SJSA1 (cell line): ENCODE measurements around the gene KIF20B. TPM values are rescaled to one million over a fixed set of nuclear protein-coding genes. Genes with fewer than 3 reads are reported as not detected.
A peak's percentile ranks its signal among the peaks of the same experiment; 100 is the strongest.

Experiments used
- DNase-seq, 2 experiments: peaks; one replicate each; pipeline ENCODE4 v3.0.0-alpha.2; 2015 to 2020; ENCODE audit warnings: low spot score in 2 of 2, low read depth in 1 of 2
- H3K27ac ChIP-seq: fragments of 250-450 bp; sonication (Bioruptor Pico); 2 replicates; pipeline ENCODE4 v1.5.1; 2020; ENCODE audit warnings: mild to moderate bottlenecking, moderate library complexity
- H3K27me3 ChIP-seq: fragments of 250-450 bp; sonication (Bioruptor Pico); replicated peaks from 2 replicates; pipeline ENCODE4 v1.5.1; 2020; ENCODE audit warnings: mild to moderate bottlenecking, moderate library complexity
- H3K36me3 ChIP-seq: fragments of 250-450 bp; sonication (Bioruptor Pico); 2 replicates; pipeline ENCODE4 v1.5.1; 2020; ENCODE audit warnings: mild to moderate bottlenecking
- H3K4me1 ChIP-seq: fragments of 250-450 bp; sonication (Bioruptor Pico); replicated peaks from 2 replicates; pipeline ENCODE4 v1.6.1; 2021; ENCODE audit warnings: mild to moderate bottlenecking
- H3K4me3 ChIP-seq: fragments of 250-450 bp; sonication (Bioruptor Pico); 2 replicates; pipeline ENCODE4 v1.5.1; 2020; ENCODE audit warnings: mild to moderate bottlenecking
- H3K9me3 ChIP-seq: fragments of 250-450 bp; sonication (Bioruptor Pico); replicated peaks from 2 replicates; pipeline ENCODE4 v1.5.1; 2020; ENCODE audit warnings: mild to moderate bottlenecking
- total RNA-seq: library from RNA; depleted of rRNA; stranded (reverse); fragments of >200 nt; shearing (Covaris generic); gene quantifications from 2 replicates; pipeline ENCODE4 v1.2.3, GENCODE V29; 2014; rRNA removed

KIF20B gene
- 40.1 and 47.6 TPM in 2 replicates for total RNA-seq

DNA sequence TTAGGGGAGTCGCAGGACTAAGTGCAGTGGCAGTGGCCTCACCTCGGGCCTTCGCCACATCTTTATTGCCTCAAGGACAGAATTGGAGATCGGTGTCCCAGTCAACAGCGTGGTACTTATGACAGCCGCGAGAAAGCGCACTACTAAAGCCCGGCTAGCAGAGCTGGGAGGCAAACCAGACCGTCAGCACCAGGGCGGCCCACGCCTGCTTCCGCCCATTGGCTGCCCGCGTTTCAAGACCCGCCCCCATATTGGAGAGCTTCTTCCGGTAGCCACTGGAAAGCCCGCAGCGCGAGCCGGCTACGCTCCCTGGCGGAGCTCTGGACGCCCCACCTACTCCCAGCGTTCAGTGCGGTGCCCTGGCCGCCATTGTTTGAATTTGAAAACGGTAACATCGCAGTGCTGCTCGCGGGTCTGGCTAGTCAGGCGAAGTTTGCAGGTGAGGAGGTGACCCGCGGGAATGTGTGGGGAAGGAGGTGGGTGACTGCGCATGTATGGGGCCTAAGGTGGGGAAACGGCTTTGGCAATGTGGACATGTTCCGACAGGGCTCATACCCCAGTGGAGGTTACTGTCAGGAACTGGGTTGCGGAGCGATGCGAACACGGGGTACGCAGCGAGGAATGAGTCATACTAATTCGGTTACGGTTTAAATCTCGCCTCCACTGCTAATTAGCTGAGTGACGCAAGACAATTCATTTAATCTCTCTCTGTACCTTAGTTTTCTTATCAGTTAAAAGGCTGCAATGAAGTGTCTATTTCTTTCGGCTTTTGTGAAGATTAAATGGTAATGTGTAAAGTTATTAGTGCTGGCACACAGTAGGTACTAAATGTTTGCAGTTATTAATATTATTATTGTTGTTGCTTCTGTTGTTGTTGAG lies at the start of gene KIF20B:
KIF20B (plus strand) TSS at position 349 of the 879 bp plus-strand sequence. CDS start 3,705 bp downstream, outside the sequence.
- Histone ChIP-seq H3K4me3 (peak within 1 kb of the TSS; percentile 70), H3K4me1 (peaks cover 4% of the 10 kb centered on the region; the same call in 1 of the 2 replicates), H3K27me3 (no peaks in the 10 kb centered on the region), H3K36me3 (peaks cover 23% of the 10 kb centered on the region), H3K27ac (peak within 1 kb of the TSS; percentile 80), H3K9me3 (no peaks in the 10 kb centered on the region)
- peak; percentile 95 to 97 for DNase-seq

- 0 out of 2 replicates have a peak, but pooled peaks cover 2% of the 10 kb centered on the region for H3K27me3 ChIP-seq
- no peaks in the 10 kb centered on the region for H3K36me3 ChIP-seq
- H3K9me3 ChIP-seq, result no peaks in the 10 kb centered on the region
- no peak overlapping the region for H3K4me3 ChIP-seq
- H3K27ac ChIP-seq, result no peak overlapping the region
- H3K4me1 ChIP-seq, result peaks cover 15% of the 10 kb centered on the region
- DNase-seq, result no peak
Observed at GRCh38 chr10:89651916-89652573, 49.3 kb upstream of the KIF20B start.

DNA sequence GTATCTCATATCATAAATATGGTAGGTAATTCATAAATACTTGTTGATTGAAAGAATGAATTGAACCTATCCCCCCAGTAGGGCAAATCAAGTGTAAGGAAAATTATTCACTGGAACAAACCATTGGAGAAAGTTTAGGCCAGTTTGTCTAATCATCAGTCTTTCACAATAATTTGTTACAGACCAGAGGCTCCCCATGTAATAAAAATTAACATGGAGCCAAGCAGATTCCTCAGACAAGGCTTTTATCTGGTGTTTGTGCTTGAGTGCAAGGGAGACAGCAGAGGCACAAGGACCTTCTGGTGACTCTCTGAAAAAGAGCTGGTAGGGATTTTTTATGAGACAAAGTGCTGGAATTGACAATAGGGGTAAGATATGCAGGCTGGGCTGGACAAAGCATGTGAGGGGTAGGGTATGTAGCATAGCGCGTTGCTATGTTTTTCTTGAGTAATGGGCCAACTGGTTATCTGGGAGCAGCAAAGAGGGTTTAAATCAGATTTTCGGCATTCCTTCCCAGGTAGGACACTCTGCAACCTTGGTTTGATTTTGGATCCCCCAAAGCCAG lies 48.5 kb upstream of the KIF20B start:
- H3K4me3 ChIP-seq, result no peak overlapping the region
- H3K27me3 ChIP-seq, result 0 out of 2 replicates have a peak, but pooled peaks cover 2% of the 10 kb centered on the region
- H3K9me3 ChIP-seq, result no peaks in the 10 kb centered on the region
- no peaks in the 10 kb centered on the region for H3K36me3 ChIP-seq
- no peak for DNase-seq
- H3K27ac ChIP-seq, result no peak overlapping the region
- peaks cover 15% of the 10 kb centered on the region for H3K4me1 ChIP-seq

DNA sequence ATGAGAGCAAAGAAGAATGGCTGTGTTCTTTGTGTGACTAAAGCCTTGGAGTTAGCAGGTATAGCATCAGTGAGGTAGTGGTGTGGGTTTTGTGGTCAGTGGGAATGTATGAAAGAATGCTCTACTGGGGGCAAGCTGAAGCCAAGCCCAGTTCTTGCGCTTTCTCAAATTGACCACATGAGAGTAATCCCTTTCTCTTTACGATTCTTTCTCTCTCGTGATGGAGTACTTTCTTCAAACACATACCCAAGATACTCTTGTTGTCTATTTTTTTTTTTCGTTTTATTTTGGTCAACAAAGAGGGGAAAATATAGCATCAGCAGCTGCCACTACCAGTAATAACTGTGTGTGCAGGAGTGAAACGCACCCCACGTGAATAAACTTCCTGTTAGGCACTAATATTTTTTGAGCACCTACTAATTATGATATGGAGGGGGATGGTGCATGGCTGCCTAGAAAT lies 48.0 kb upstream of the KIF20B start:
- peaks cover 15% of the 10 kb centered on the region for H3K4me1 ChIP-seq
- H3K27ac ChIP-seq, result no peak overlapping the region
- DNase-seq, result peak; percentile 51 to 56
- 0 out of 2 replicates have a peak, but pooled peaks cover 2% of the 10 kb centered on the region for H3K27me3 ChIP-seq
- H3K4me3 ChIP-seq, result no peak overlapping the region
- H3K36me3 ChIP-seq, result no peaks in the 10 kb centered on the region
- H3K9me3 ChIP-seq, result no peaks in the 10 kb centered on the region

DNA sequence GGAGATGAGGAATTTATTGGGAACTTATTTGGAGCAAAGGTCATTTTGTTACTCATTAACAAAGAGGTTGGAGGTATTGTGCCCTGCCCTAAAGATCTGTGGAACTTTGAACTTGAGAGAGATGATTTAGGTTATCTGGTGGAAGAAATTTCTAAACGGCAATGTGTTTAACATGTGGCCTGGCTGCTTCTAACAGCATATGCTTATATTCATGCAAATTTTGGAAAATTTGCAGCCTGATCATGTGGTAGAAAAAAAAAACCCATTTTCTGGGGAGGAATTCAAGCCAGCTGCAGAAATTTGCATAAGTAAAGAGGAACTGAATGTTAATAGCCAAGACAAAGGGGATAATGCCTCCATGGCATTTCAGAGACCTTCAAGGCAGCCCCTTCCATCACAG lies 45.7 kb upstream of the KIF20B start:
- no peak for DNase-seq
- H3K4me3 ChIP-seq, result no peak overlapping the region
- 0 out of 2 replicates have a peak, but pooled peaks cover 2% of the 10 kb centered on the region for H3K27me3 ChIP-seq
- H3K27ac ChIP-seq, result no peak overlapping the region
- H3K9me3 ChIP-seq, result no peaks in the 10 kb centered on the region
- H3K36me3 ChIP-seq, result no peaks in the 10 kb centered on the region
- peaks cover 19% of the 10 kb centered on the region for H3K4me1 ChIP-seq

GRCh38 chr10:89657302-89657701 lies 44.1 kb upstream of the KIF20B start:
- 0 out of 2 replicates have a peak, but pooled peaks cover 2% of the 10 kb centered on the region for H3K27me3 ChIP-seq
- H3K9me3 ChIP-seq, result no peaks in the 10 kb centered on the region
- H3K36me3 ChIP-seq, result no peaks in the 10 kb centered on the region
- no peak for DNase-seq
- peaks cover 19% of the 10 kb centered on the region for H3K4me1 ChIP-seq
- no peak overlapping the region for H3K4me3 ChIP-seq
- H3K27ac ChIP-seq, result no peak overlapping the region

DNA sequence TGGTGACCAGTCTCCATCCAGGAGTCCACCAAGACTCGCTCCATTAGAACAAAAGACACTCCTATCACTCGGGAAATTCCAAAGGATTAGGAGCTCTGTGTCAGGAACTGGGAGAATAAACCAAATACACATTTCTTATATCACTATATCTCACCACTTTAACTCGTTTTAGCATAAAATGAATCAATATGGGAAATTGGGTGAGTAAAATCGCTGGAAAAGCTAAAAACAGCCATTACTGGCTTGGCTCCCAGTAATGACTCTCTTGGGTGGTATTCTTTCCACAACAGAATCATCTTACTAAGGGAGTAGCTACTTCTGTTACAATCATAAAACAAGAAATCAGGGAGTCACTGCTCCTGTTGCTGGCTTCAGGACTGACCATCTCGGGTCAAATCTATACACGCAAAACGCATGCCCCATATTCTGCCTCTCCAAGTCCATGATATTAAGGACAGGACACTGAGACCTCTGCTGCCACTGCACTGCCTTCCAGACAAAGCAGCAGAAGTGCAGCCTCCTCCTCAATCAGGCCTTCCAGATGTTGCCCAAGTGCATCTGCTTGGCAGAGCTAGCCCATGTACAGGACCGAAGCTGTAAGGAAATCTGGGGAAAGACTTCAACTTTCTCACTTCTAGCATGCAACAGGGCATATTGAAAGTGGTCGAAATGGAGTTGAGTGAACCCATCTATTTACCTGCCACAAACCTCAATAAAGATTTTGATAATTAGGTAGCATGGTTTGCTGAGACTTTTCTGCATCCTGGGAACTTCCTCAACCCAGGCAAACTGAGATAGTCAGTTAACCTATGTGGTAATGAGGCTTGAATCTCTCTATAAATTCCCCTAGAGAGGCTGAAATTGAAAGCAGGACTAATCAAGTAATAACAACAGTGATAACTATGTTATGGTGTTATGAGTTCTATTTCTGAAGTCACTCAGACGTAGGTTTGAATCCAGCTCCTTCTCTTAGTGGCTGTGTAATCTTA lies 42.0 kb upstream of the KIF20B start:
- Histone ChIP-seq H3K36me3 (no peaks in the 10 kb centered on the region), H3K27ac (no peak overlapping the region), H3K9me3 (no peaks in the 10 kb centered on the region), H3K4me3 (no peak overlapping the region), H3K4me1 (0 out of 2 replicates have a peak, but pooled peaks cover 4% of the 10 kb centered on the region), H3K27me3 (no peaks in the 10 kb centered on the region; the same call in 1 of the 2 replicates)
- DNase-seq, result no peak

DNA sequence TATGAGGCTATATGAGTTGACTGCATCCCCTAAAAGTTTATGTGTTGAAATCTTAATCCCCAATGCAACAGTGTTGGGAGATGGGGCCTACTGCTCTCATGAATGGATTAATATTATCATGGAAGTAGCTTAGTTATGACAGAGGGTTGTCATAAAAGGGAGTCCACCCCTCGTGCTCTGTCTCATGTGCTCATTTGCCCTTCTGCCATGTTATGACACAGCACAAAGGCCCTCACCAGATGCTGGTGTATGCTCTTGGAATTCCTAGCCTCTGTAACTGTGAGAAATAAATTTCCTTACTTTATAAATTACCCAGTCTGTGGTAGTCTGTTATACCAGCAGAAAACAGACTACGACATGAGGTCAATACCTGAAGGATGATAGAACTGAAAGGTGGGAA lies 38.8 kb upstream of the KIF20B start:
- Histone ChIP-seq H3K27ac (no peak overlapping the region), H3K36me3 (no peaks in the 10 kb centered on the region), H3K9me3 (no peaks in the 10 kb centered on the region), H3K4me1 (0 out of 2 replicates have a peak, but pooled peaks cover 4% of the 10 kb centered on the region), H3K4me3 (no peak overlapping the region), H3K27me3 (no peaks in the 10 kb centered on the region; the same call in 1 of the 2 replicates)
- DNase-seq, result no peak

DNA sequence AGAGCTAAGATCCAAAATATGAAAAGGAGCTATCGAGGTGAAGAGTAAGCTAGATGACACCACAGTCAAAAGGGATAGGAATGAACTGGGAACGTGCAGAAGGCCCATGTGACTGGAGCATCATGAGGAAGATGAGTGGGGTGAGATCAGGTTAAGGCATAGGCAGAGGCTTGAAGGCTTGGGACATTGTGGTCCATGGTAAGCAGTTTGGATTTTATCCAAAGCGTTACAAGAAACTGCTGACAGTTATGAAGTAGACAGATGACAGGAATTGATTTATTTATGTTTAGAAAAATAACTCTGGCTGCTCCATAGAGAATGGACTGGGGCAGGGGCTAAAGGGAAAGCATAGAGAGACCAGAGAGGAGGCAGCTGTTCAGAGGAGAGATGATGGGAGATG lies 38.2 kb upstream of the KIF20B start:
- 0 out of 2 replicates have a peak, but pooled peaks cover 4% of the 10 kb centered on the region for H3K4me1 ChIP-seq
- H3K27ac ChIP-seq, result no peak overlapping the region
- no peaks in the 10 kb centered on the region; the same call in 1 of the 2 replicates for H3K27me3 ChIP-seq

GRCh38 chr10:89664203-89664602 lies 37.2 kb upstream of the KIF20B start:
- Histone ChIP-seq H3K4me3 (no peak overlapping the region), H3K4me1 (0 out of 2 replicates have a peak, but pooled peaks cover 3% of the 10 kb centered on the region), H3K27me3 (no peaks in the 10 kb centered on the region; the same call in 1 of the 2 replicates), H3K27ac (no peak overlapping the region), H3K36me3 (no peaks in the 10 kb centered on the region), H3K9me3 (no peaks in the 10 kb centered on the region)
- no peak for DNase-seq

More for the DNA sequence above, 38.2 kb upstream of the KIF20B start:
- H3K4me3 ChIP-seq, result no peak overlapping the region
- H3K9me3 ChIP-seq, result no peaks in the 10 kb centered on the region
- no peak for DNase-seq
- H3K36me3 ChIP-seq, result no peaks in the 10 kb centered on the region

DNA sequence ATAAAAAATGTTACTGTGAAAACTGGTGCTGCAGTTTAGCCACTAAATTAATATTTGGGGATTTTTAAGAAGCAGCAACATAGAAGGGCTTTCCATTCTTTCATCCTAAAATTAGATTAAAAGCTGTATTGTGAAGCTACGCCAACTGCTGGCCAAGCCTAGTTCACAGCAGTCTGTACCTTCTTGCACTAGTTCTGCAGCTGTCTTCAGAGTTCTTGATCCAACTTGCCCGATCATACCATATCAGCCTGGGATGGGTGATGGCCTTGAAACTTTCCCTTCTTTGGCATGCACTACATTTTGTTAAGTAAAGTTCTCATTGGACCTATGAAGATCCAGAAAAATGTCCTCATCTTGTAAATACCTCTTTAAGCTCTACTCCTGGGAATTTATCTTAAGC lies 36.1 kb upstream of the KIF20B start:
- DNase-seq, result no peak
- no peaks in the 10 kb centered on the region for H3K36me3 ChIP-seq
- H3K9me3 ChIP-seq, result no peaks in the 10 kb centered on the region
- H3K27me3 ChIP-seq, result no peaks in the 10 kb centered on the region; the same call in 1 of the 2 replicates
- H3K4me3 ChIP-seq, result no peak overlapping the region
- H3K27ac ChIP-seq, result no peak overlapping the region
- no peaks in the 10 kb centered on the region for H3K4me1 ChIP-seq

- DNase-seq, result no peak
- Histone ChIP-seq H3K27ac (no peak overlapping the region), H3K27me3 (no peaks in the 10 kb centered on the region; the same call in 1 of the 2 replicates), H3K4me1 (no peaks in the 10 kb centered on the region; the same call in 1 of the 2 replicates), H3K4me3 (no peak overlapping the region), H3K36me3 (no peaks in the 10 kb centered on the region), H3K9me3 (no peaks in the 10 kb centered on the region)
Observed at GRCh38 chr10:89666138-89666537, 35.3 kb upstream of the KIF20B start.
